ENCODE results near the gene R3HDM1.
"Not testable (repeated sequence)": the region's sequence is repeated elsewhere in the genome, so short reads cannot be mapped to it uniquely, and the experiment has no call there.

Gene R3HDM1

GRCh38 chr2:135636982-135637381 lies 105.7 kb downstream of the R3HDM1 start:
- no peak for DNase-seq (ENCODE audit: extremely low spot score, insufficient read length, low read depth)
- no peak for FAIRE-seq

- DNase-seq (ENCODE audit: extremely low spot score, insufficient read length, low read depth) (no peak), FAIRE-seq (peak; percentile 69)
Observed at GRCh38 chr2:135637456-135638087, 106.3 kb downstream of the R3HDM1 start.

GRCh38 chr2:135638825-135639224 lies 107.5 kb downstream of the R3HDM1 start:
- no peak for DNase-seq (ENCODE audit: extremely low spot score, insufficient read length, low read depth)
- FAIRE-seq, result no peak

- DNase-seq (ENCODE audit: extremely low spot score, insufficient read length, low read depth) (no peak), FAIRE-seq (no peak)
Observed at GRCh38 chr2:135641156-135642068, 110.1 kb downstream of the R3HDM1 start.

DNA sequence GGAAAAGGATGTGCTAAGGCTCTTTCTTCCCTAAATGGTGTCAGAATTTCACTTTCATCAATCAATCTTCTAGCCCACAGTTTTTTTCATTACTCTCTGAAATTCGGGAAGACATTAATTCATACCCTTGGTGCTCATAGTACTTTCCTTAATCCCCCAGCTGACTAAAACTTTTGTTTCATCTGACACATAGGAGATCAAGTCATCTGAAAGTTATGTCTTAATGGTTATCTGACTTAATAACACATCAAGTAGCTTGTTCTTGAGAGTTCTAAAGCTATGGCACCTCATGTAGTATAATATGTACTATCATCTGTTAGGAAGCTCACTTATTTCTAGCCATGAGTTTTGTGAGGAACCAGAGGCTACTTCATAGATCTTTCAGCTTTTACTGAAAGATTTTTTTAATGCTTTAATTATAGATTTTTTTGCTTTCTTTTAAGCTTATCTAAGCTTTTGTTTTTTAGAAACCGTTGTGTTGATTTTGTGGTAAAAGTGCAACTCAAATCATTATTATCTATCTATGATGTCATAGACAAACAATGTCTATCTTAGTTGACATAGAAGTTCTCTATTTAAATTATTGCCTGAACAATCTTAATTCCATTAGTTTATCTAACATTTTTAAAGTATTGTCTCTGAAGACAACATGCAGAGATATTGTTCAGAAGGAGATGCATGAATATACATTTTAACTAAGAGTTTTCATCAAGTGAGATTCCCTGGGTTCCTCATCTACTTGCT lies 116.7 kb downstream of the R3HDM1 start:
- DNase-seq (ENCODE audit: extremely low spot score, insufficient read length, low read depth) (no peak), FAIRE-seq (no peak)

- no peak for DNase-seq (ENCODE audit: extremely low spot score, insufficient read length, low read depth)
- no peak for FAIRE-seq
Observed at GRCh38 chr2:135650721-135651120, 119.4 kb downstream of the R3HDM1 start.

GRCh38 chr2:135651717-135652116 lies 120.4 kb downstream of the R3HDM1 start:
- DNase-seq (ENCODE audit: extremely low spot score, insufficient read length, low read depth) (no peak), FAIRE-seq (no peak)

DNA sequence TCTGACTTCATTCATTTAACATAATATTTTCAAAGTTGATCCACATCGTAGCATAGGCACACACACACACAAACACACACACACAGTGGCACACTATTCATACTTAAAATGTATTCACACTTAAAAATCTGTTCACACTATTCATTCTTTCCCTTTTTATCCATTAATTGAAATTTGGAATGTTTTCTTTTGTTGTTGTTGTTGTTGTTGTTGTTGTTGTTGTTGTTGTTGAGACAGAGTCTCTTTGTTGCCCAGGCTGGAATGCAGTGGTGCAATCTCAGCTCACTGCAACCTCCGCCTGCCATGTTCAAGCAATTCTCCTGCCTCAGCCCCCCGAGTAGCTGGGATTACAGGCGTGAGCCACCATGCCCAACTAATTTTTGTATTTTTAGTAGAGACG lies 123.0 kb downstream of the R3HDM1 start:
- not testable (repeated sequence) for DNase-seq (ENCODE audit: extremely low spot score, insufficient read length, low read depth); FAIRE-seq

GRCh38 chr2:135657806-135658582 lies 126.7 kb downstream of the R3HDM1 start:
- DNase-seq (ENCODE audit: extremely low spot score, insufficient read length, low read depth), result no peak
- FAIRE-seq, result no peak

DNA sequence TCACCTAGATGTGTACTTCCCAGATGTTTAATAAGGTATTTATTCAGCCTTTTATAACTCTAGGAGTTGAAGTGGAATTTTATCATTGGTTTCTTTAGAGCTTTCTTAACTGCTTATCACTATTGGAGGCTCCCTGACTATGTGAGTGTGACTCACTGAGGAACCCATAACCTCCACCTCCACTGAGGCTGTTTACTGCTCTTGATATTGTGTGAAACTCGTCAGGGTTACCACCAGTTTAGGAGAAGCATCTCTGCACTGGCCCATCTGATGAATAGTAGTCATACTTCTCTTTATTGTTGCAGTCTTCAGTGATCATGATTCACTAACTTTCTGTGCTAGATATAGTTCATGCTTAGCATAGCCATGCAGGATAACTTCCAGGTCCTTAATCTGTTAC lies 130.8 kb downstream of the R3HDM1 start:
- DNase-seq (ENCODE audit: extremely low spot score, insufficient read length, low read depth) (no peak), FAIRE-seq (no peak)

- no peak for DNase-seq (ENCODE audit: extremely low spot score, insufficient read length, low read depth)
- FAIRE-seq, result no peak
Observed at GRCh38 chr2:135663148-135663700, 131.9 kb downstream of the R3HDM1 start.

DNA sequence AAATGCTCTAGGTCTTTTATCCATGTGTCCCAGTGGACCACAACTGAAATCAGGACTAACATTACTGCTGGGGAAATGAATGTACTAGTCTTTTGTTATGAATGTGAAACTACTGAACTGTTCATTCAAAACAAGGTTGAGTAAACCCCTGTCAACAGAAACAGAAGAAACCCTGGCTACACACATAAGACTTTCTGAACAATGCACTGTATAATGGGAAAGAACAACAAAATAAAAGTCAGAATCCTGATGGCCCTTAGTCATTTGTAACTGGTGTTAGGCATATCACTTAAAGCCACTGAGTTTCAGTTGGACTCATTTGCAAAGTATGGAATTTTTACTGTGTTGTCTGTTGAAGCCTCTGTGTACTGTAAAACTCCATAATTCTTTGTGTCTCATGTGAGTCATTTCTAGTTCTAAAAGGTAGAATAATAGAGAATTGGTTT lies 133.4 kb downstream of the R3HDM1 start:
- DNase-seq (ENCODE audit: extremely low spot score, insufficient read length, low read depth), result no peak

DNA sequence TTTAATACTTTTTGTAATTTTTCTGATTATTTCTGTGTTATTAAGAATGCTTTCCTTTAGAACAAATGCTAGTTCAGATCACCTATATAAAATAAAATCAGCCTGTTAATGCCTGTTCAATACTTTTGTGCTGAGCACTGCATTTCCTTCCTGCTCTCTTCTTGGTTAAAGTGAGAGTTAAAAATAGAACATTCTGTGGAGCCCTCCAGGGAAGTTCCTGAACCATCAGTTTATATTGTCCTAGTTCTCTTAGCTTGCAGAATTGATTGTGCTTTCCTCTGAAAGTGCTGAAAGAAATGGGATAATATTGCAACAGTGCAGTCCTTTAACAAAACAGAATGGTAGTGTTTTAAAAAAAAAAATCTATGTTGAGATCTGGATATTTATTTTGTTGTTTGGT lies 135.8 kb downstream of the R3HDM1 start:
- FAIRE-seq (no peak), DNase-seq (ENCODE audit: extremely low spot score, insufficient read length, low read depth) (no peak)

More for the DNA sequence above, 133.4 kb downstream of the R3HDM1 start:
- peak; percentile 75 for FAIRE-seq

GRCh38 chr2:135674453-135674852 lies 143.2 kb downstream of the R3HDM1 start:
- FAIRE-seq, result no peak

GRCh38 chr2:135676031-135676430 lies 144.7 kb downstream of the R3HDM1 start:
- no peak for DNase-seq (ENCODE audit: extremely low spot score, insufficient read length, low read depth)
- FAIRE-seq, result no peak

More at GRCh38 chr2:135674453-135674852, 143.2 kb downstream of the R3HDM1 start:
- DNase-seq (ENCODE audit: extremely low spot score, insufficient read length, low read depth), result no peak

DNA sequence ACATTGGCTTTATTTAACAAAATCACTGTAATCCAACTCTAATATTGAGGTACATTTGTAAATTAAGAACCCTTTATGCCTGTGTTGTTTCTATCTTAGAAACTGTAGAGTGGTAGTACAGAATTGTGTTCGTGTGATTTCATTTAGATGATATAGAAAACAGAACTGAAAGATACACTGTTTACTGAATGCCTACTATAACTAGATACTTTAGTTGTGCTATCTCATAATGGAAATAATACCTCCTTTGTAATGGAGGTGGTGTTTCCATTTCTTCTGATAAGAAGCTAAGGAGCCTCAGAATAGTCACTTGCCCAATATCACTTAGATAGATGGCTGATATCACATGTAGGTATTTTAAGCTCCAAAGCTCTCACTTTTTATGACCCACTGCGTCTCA lies 147.8 kb downstream of the R3HDM1 start:
- FAIRE-seq, result no peak

DNA sequence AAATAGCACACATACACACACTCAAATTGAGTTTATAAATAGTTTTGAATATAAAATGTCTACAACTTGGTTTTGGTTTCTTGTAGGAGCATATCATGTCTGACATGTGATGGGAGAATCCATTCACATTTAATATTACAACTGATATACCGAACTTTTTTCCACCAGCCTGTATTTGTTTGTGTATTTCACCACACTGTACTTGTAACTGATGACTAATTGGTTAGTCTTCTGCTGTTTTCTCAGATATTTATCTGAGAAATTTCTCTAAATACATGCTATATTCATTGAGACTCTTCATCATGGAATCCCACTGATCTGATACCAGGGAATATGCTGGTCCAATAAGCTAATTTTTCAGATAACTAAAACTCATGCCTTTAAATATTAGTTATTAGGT lies 154.1 kb downstream of the R3HDM1 start:
- DNase-seq (ENCODE audit: extremely low spot score, insufficient read length, low read depth) (no peak), FAIRE-seq (no peak)

More for the DNA sequence above, 147.8 kb downstream of the R3HDM1 start:
- no peak for DNase-seq (ENCODE audit: extremely low spot score, insufficient read length, low read depth)

GRCh38 chr2:135688978-135689377 lies 157.7 kb downstream of the R3HDM1 start:
- DNase-seq (ENCODE audit: extremely low spot score, insufficient read length, low read depth), result no peak
- no peak for FAIRE-seq

DNA sequence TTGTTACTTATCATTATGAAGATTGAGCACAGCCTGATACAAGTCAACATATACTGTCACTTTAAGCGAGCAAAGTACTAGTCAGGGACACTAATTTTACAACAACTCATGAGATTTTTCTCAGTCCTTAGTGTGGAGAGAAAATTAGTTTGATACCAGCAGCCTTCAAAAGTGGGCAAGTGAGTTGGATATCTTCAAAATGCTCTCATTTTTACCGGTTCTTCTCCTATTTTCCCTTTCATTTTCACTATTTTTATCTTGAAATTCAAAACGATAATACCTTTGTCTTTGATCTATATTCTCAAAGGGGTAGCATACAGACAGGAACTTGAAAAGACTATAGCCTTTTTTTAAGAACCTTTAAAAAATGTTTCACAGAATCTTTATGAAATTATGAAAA lies 158.4 kb downstream of the R3HDM1 start:
- FAIRE-seq, result peak; percentile 73

More for the DNA sequence above, 158.4 kb downstream of the R3HDM1 start:
- no peak for DNase-seq (ENCODE audit: extremely low spot score, insufficient read length, low read depth)

All from GM18507 (cell line).